GM23338 (cell line): Measurements from ENCODE around the gene FOXK2. TPM values are rescaled to one million over a fixed set of nuclear protein-coding genes. Genes with fewer than 3 reads are reported as not detected.

ENCODE experiments used
- ATAC-seq: fragments of 200-7000 bp; cut with Tn5 transposase; 3 replicates; pipeline ENCODE4 v1.9.1; 2020
- DNase-seq: peaks from one replicate; pipeline ENCODE4 v3.0.0-alpha.2; 2015; ENCODE audit warnings: low spot score
- H2AFZ ChIP-seq: fragments of 200-600 bp; sonication (generic); 2 replicates; pipeline ENCODE4 v1.8.0; 2016; ENCODE audit warnings: antibody characterized with exemption, mild to moderate bottlenecking, moderate library complexity
- H3F3A ChIP-seq: fragments of 200-600 bp; sonication (generic); replicated peaks from 2 replicates; pipeline ENCODE4 v1.8.0; 2017; ENCODE audit warnings: antibody characterized with exemption, mixed run types, low read depth
- H3K27ac ChIP-seq: fragments of 200-600 bp; sonication (generic); 2 replicates; pipeline ENCODE4 v1.6.1; 2016; ENCODE audit warnings: low read depth
- H3K27me3 ChIP-seq: fragments of 200-600 bp; sonication (generic); 2 replicates; pipeline ENCODE4 v1.8.0; 2016; ENCODE audit warnings: mild to moderate bottlenecking, mixed run types, moderate library complexity; ENCODE audit not compliant: insufficient read depth
- H3K36me3 ChIP-seq: fragments of 200-600 bp; sonication (generic); 2 replicates; pipeline ENCODE4 v1.8.0; 2016; ENCODE audit warnings: mild to moderate bottlenecking; ENCODE audit not compliant: insufficient read depth
- H3K4me1 ChIP-seq: fragments of 200-600 bp; sonication (generic); 2 replicates; pipeline ENCODE4 v1.8.0; 2016; ENCODE audit warnings: mild to moderate bottlenecking, moderate library complexity; ENCODE audit not compliant: insufficient read depth
- H3K4me2 ChIP-seq: fragments of 200-600 bp; sonication (generic); 2 replicates; pipeline ENCODE4 v1.7.1; 2017; ENCODE audit warnings: mixed run types
- H3K4me3 ChIP-seq: fragments of 200-600 bp; sonication (generic); 2 replicates; pipeline ENCODE4 v1.6.1; 2016; ENCODE audit warnings: mixed run types
- H3K79me2 ChIP-seq: fragments of 200-600 bp; sonication (generic); replicated peaks from 2 replicates; pipeline ENCODE4 v1.8.0; 2017; ENCODE audit warnings: mild to moderate bottlenecking; ENCODE audit not compliant: insufficient read depth
- H3K9me2 ChIP-seq: fragments of 200-600 bp; sonication (generic); 2 replicates; pipeline ENCODE4 v1.8.0; 2017; ENCODE audit not compliant: insufficient read depth
- H4K20me1 ChIP-seq: fragments of 200-600 bp; sonication (generic); replicated peaks from 2 replicates; pipeline ENCODE4 v1.8.0; 2017; ENCODE audit warnings: mild to moderate bottlenecking; ENCODE audit not compliant: insufficient read depth
- H3K27ac Mint-ChIP-seq: 2 replicates; pipeline ENCODE4 v1.8.0; 2020; ENCODE audit warnings: inconsistent platforms, mild to moderate bottlenecking, moderate library complexity, mixed read lengths
- H3K27me3 Mint-ChIP-seq: 3 replicates; pipeline ENCODE4 v1.8.0; 2022; ENCODE audit warnings: low read depth, mild to moderate bottlenecking, moderate library complexity, mixed read lengths, inconsistent platforms; ENCODE audit not compliant: insufficient read depth, poor library complexity
- H3K36me3 Mint-ChIP-seq: 3 replicates; pipeline ENCODE4 v1.8.0; 2021; ENCODE audit warnings: low read depth, mild to moderate bottlenecking, inconsistent platforms, moderate library complexity, mixed read lengths
- H3K4me1 Mint-ChIP-seq: 3 replicates; pipeline ENCODE4 v1.8.0; 2020; ENCODE audit warnings: mild to moderate bottlenecking, inconsistent platforms, mixed read lengths
- H3K4me3 Mint-ChIP-seq: 3 replicates; pipeline ENCODE4 v1.8.0; 2021; ENCODE audit warnings: moderate library complexity, mild to moderate bottlenecking, inconsistent platforms, mixed read lengths
- H3K9me3 Mint-ChIP-seq: 3 replicates; pipeline ENCODE4 v1.8.0; 2020; ENCODE audit warnings: moderate library complexity, mild to moderate bottlenecking, inconsistent platforms, mixed read lengths
- CTCF ChIP-seq, 2 experiments: fragments of 200-600 bp in 1 of 2; sonication (generic) in 1 of 2; conservative IDR thresholded peaks; 2 replicates each; pipeline versions ENCODE4 v1.5.1 to v1.6.1; 2016 to 2017; ENCODE audit warnings: antibody characterized with exemption in 2 of 2, low read depth in 2 of 2, mild to moderate bottlenecking in 2 of 2, moderate library complexity in 1 of 2
- ETS1 ChIP-seq: IDR thresholded peaks from 2 replicates; pipeline ENCODE4 v1.6.1; 2016; ENCODE audit warnings: antibody characterized with exemption
- EZH2 ChIP-seq: fragments of 200-600 bp; sonication (generic); IDR thresholded peaks from one replicate; pipeline ENCODE4 v1.8.0; 2017; ENCODE audit warnings: antibody characterized with exemption, mild to moderate bottlenecking, low read depth; ENCODE audit not compliant: unreplicated experiment
- EZH2phosphoT487 ChIP-seq: fragments of 200-600 bp; sonication (generic); IDR thresholded peaks from one replicate; pipeline ENCODE4 v1.8.1; 2018; ENCODE audit warnings: antibody characterized with exemption; ENCODE audit not compliant: unreplicated experiment
- JUNB ChIP-seq: IDR thresholded peaks from one replicate; pipeline ENCODE4 v1.6.1; 2016; ENCODE audit warnings: antibody characterized with exemption; ENCODE audit not compliant: unreplicated experiment
- STAT1 ChIP-seq: IDR thresholded peaks from one replicate; pipeline ENCODE4 v1.6.1; 2016; ENCODE audit warnings: antibody characterized with exemption; ENCODE audit not compliant: unreplicated experiment
- ZNF114 ChIP-seq: fragments of 250-450 bp; sonication (Bioruptor Pico); IDR thresholded peaks from 2 replicates; pipeline ENCODE4 v1.5.0; 2020; ENCODE audit warnings: mild to moderate bottlenecking, moderate library complexity
- ZNF462 ChIP-seq: fragments of 250-450 bp; sonication (Bioruptor Pico); IDR thresholded peaks from 2 replicates; pipeline ENCODE4 v1.5.0; 2020; ENCODE audit warnings: mild to moderate bottlenecking, moderate library complexity
- polyA plus RNA-seq: library from polyadenylated mRNA; unstranded; fragments of >200 nt; fragmentation: Nextera tagmentation; extraction: Ambion mirVana; gene quantifications from 2 replicates; pipeline ENCODE4 v1.2.1, GENCODE V29; 2016
- total RNA-seq: library from RNA; depleted of rRNA; stranded (reverse); fragments of >200 nt; shearing (Covaris generic); gene quantifications from 2 replicates; pipeline ENCODE4 v1.2.3, GENCODE V29; 2014

The FOXK2 gene
- total and polyA plus RNA-seq, 2 experiments from 2014 or later = 12.3 to 66.0 TPM

GRCh38 chr17:82596296-82596695 is 76.8 kb downstream of the FOXK2 start:
- Histone ChIP-seq H2AFZ (no peak overlapping the region), H3K27ac (no peak overlapping the region), H3K4me1 (no peaks in the 10 kb centered on the region), H3F3A (peaks cover 15% of the 10 kb centered on the region), H3K79me2 (peaks cover 29% of the 10 kb centered on the region), H3K27me3 (no peaks in the 10 kb centered on the region), H4K20me1 (peaks cover 6% of the 10 kb centered on the region; the same call in 1 of the 2 replicates), H3K4me3 (no peak overlapping the region), H3K9me2 (no peaks in the 10 kb centered on the region), H3K4me2 (no peak overlapping the region), H3K36me3 (peaks cover 16% of the 10 kb centered on the region; the same call in 1 of the 2 replicates)
- no peak overlapping the region for H3K27ac Mint-ChIP-seq
- DNase-seq (no peak), ATAC-seq (no peak)
- peaks cover 12% of the 10 kb centered on the region for H3K4me1 Mint-ChIP-seq
- H3K9me3 Mint-ChIP-seq = no peaks in the 10 kb centered on the region; the same call in 2 of the 3 replicates
- no peak overlapping the region for H3K4me3 Mint-ChIP-seq
- TF ChIP-seq ZNF114 (CRISPR knock-in tag) = no peak
- no peak for TF ChIP-seq JUNB
- TF ChIP-seq EZH2phosphoT487 = no peak
- TF ChIP-seq CTCF (conservative IDR thresholded peaks at IDR 0.05; ENCODE audit: low read depth in 2 of 2) = no peak
- TF ChIP-seq EZH2 = no peak
- peaks cover 16% of the 10 kb centered on the region for H3K27me3 Mint-ChIP-seq
- H3K36me3 Mint-ChIP-seq = peaks cover 57% of the 10 kb centered on the region

GRCh38 chr17:82596837-82597672 is 77.5 kb downstream of the FOXK2 start:
- H3K27me3 Mint-ChIP-seq = peaks cover 17% of the 10 kb centered on the region
- no peaks in the 10 kb centered on the region for H3K9me2 ChIP-seq
- H3K4me3 Mint-ChIP-seq = no peak overlapping the region
- H3K79me2 ChIP-seq = peaks cover 29% of the 10 kb centered on the region
- peaks cover 65% of the 10 kb centered on the region for H3K36me3 Mint-ChIP-seq
- peaks cover 6% of the 10 kb centered on the region; the same call in 1 of the 2 replicates for H4K20me1 ChIP-seq
- no peak overlapping the region for H3K4me2 ChIP-seq
- no peak overlapping the region for H3K27ac ChIP-seq
- peaks cover 12% of the 10 kb centered on the region for H3K4me1 Mint-ChIP-seq
- H3K27me3 ChIP-seq = no peaks in the 10 kb centered on the region
- H3K27ac Mint-ChIP-seq = no peak overlapping the region
- DNase-seq (no peak), ATAC-seq (no peak)
- no peaks in the 10 kb centered on the region for H3K4me1 ChIP-seq
- H3K9me3 Mint-ChIP-seq = no peaks in the 10 kb centered on the region; the same call in 2 of the 3 replicates
- peaks cover 23% of the 10 kb centered on the region; the same call in 1 of the 2 replicates for H3K36me3 ChIP-seq
- H3K4me3 ChIP-seq = no peak overlapping the region
- H3F3A ChIP-seq = peaks cover 9% of the 10 kb centered on the region
- H2AFZ ChIP-seq = no peak overlapping the region
- no peak for TF ChIP-seq ETS1
- no peak for TF ChIP-seq ZNF462 (CRISPR knock-in tag)
- TF ChIP-seq CTCF (conservative IDR thresholded peaks at IDR 0.05; ENCODE audit: low read depth in 2 of 2) = no peak
- no peak for TF ChIP-seq EZH2phosphoT487
- no peak for TF ChIP-seq STAT1
